ENCODE results near the gene SSTR4. TPM values are rescaled to one million over a fixed set of nuclear protein-coding genes. Genes with fewer than 3 reads are reported as not detected.

Gene SSTR4
- total and polyA plus RNA-seq, 9 of the 15 experiments (the other 6 are each of a cell fraction or from before 2014, with no cell fraction given): not detected

GRCh38 chr20:23050847-23051627, 15.9 kb downstream of the SSTR4 start (continued):
- TF ChIP-seq ZBTB11 (CRISPR knock-in tag; IDR thresholded peaks at IDR 0.05): 0 out of 6 replicates have a peak, but pooled peaks of 1 of the 3 experiments have one; percentile 32
- no peak for TF ChIP-seq ARID3A (IDR thresholded peaks at IDR 0.05; ENCODE audit: borderline replicate concordance, low read depth, low read length)
- peak; percentile 24; the same call in 1 of the 2 replicates for TF ChIP-seq DMBX1 (CRISPR knock-in tag; IDR thresholded peaks at IDR 0.05; ENCODE audit: borderline replicate concordance)
- peak; percentile 86 for TF ChIP-seq NFRKB (IDR thresholded peaks at IDR 0.05; ENCODE audit: low read depth)
- TF ChIP-seq POLR2AphosphoS5 (IDR thresholded peaks at IDR 0.05; ENCODE audit: control insufficient read depth, insufficient read depth, low read depth, low read length): 0 out of 2 replicates have a peak, but pooled peaks have one; percentile 22
- TF ChIP-seq CREB3L1 (IDR thresholded peaks at IDR 0.05; ENCODE audit: borderline replicate concordance, low read depth): peak; percentile 64; the same call in 1 of the 2 replicates
- TF ChIP-seq ZNF431 (CRISPR knock-in tag; IDR thresholded peaks at IDR 0.05): no peak
- TF ChIP-seq STAG1 (CRISPR knock-in tag; IDR thresholded peaks at IDR 0.05; ENCODE audit: borderline replicate concordance): peak; percentile 28; the same call in 1 of the 2 replicates
- peak in 1 of 2 experiments; percentile 64; a peak in 2 of 4 replicates for TF ChIP-seq MAZ (CRISPR knock-in tag; conservative IDR thresholded peaks at IDR 0.05 in 1 of 2, IDR thresholded peaks at IDR 0.05 in 1 of 2)
- peak; percentile 42; the same call in 1 of the 2 replicates for TF ChIP-seq VEZF1 (CRISPR knock-in tag; IDR thresholded peaks at IDR 0.05)
- peak; percentile 60; the same call in 1 of the 2 replicates for TF ChIP-seq ZKSCAN1 (IDR thresholded peaks at IDR 0.05; ENCODE audit: low read depth, low read length)
- TF ChIP-seq DEAF1 (CRISPR knock-in tag; IDR thresholded peaks at IDR 0.05): peak; percentile 50; the same call in 1 of the 2 replicates
- TF ChIP-seq CTBP1 (IDR thresholded peaks at IDR 0.05; ENCODE audit: borderline replicate concordance): peak; percentile 19; the same call in 1 of the 2 replicates
- TF ChIP-seq WHSC1 (IDR thresholded peaks at IDR 0.05; ENCODE audit: low read length): no peak
- TF ChIP-seq ZKSCAN8 (CRISPR knock-in tag; IDR thresholded peaks at IDR 0.05): peak; percentile 49; the same call in 1 of the 2 replicates
